H1 (cell line): Measurements from ENCODE around the gene EIF3B. TPM values are rescaled to one million over a fixed set of nuclear protein-coding genes. Genes with fewer than 3 reads are reported as not detected.

Experiments
- CTCF ChIA-PET: fragments of 300-600 bp; sonication (Branson Sonifier 250); formaldehyde crosslinking; loops from one replicate; lab custom pipeline; 2021; ENCODE audit not compliant: partially characterized antibody; lab: Charles Lee
- POLR2A ChIA-PET: fragments of 300-600 bp; sonication (Branson Sonifier 250); formaldehyde crosslinking; loops from one replicate; lab custom pipeline; 2021; ENCODE audit warnings: inconsistent platforms; ENCODE audit not compliant: partially characterized antibody; lab: Charles Lee
- DNase-seq, 2 experiments: peaks; one replicate each; pipeline versions ENCODE4 v3.0.0 to v3.0.0-alpha.2; 2010 to 2022; ENCODE audit warnings: low spot score in 2 of 2, low read depth in 1 of 2, mixed read lengths in 1 of 2
- FAIRE-seq: peaks from 2 replicates; lab custom pipeline; 2011; peaks lifted over from hg19 to GRCh38; lab: Jason Lieb, UNC
- H2AFZ ChIP-seq: 2 replicates; pipeline ENCODE4 v1.8.1; 2012; ENCODE audit warnings: low read length, inconsistent platforms
- H2AK5ac ChIP-seq: 2 replicates; pipeline ENCODE4 v1.6.1; 2013; ENCODE audit warnings: low read depth, low read length
- H2BK120ac ChIP-seq: replicated peaks from 2 replicates; pipeline ENCODE3; 2013; ENCODE audit warnings: low read depth, low read length, inconsistent platforms
- H2BK12ac ChIP-seq: 2 replicates; pipeline ENCODE4 v1.6.1; 2013; ENCODE audit warnings: low read depth, low read length
- H2BK15ac ChIP-seq: 2 replicates; pipeline ENCODE4 v1.6.1; 2013; ENCODE audit warnings: low read length
- H2BK20ac ChIP-seq: 2 replicates; pipeline ENCODE4 v1.6.1; 2013; ENCODE audit warnings: low read length
- H2BK5ac ChIP-seq: 2 replicates; pipeline ENCODE4 v1.6.1; 2013; ENCODE audit warnings: low read depth, low read length
- H3K14ac ChIP-seq: 2 replicates; pipeline ENCODE4 v1.6.1; 2013; ENCODE audit warnings: inconsistent platforms; ENCODE audit not compliant: insufficient read length
- H3K18ac ChIP-seq: 2 replicates; pipeline ENCODE4 v1.6.1; 2013; ENCODE audit warnings: low read length; ENCODE audit errors: extremely low read depth
- H3K23ac ChIP-seq: 2 replicates; pipeline ENCODE4 v1.6.1; 2013; ENCODE audit warnings: inconsistent platforms; ENCODE audit not compliant: insufficient read length
- H3K23me2 ChIP-seq: 2 replicates; pipeline ENCODE4 v1.6.1; 2013; ENCODE audit warnings: low read depth, low read length
- H3K27ac ChIP-seq: 2 replicates; pipeline ENCODE4 v1.6.1; 2011; ENCODE audit warnings: low read depth, low read length, inconsistent platforms
- H3K27me3 ChIP-seq, 4 experiments: replicated peaks in 1 of 4; 1 replicate in 1 of 4; 2 replicates in 3 of 4; pipeline versions ENCODE4 v1.6.1 to v1.8.1; 2011 to 2013; ENCODE audit warnings: low read length in 3 of 4, mild to moderate bottlenecking in 3 of 4, inconsistent platforms in 2 of 4, mixed read lengths in 2 of 4, moderate library complexity in 1 of 4; ENCODE audit not compliant: control insufficient read depth in 3 of 4, insufficient read depth in 3 of 4; ENCODE audit errors: extremely low read depth in 1 of 4
- H3K36me3 ChIP-seq, 4 experiments: 2 replicates each; pipeline versions ENCODE4 v1.6.1 to v1.8.1; 2011 to 2013; ENCODE audit warnings: mild to moderate bottlenecking in 4 of 4, low read length in 3 of 4, moderate library complexity in 2 of 4, control low read depth in 1 of 4, inconsistent platforms in 1 of 4; ENCODE audit not compliant: insufficient read depth in 4 of 4, control insufficient read depth in 2 of 4
- H3K4ac ChIP-seq: replicated peaks from 2 replicates; pipeline ENCODE3; 2013; ENCODE audit warnings: low read length, low read depth, mixed read lengths, inconsistent platforms; ENCODE audit not compliant: insufficient read length
- H3K4me1 ChIP-seq, 4 experiments: replicated peaks in 1 of 4; 1 replicate in 1 of 4; 2 replicates in 3 of 4; pipeline versions ENCODE4 v1.6.1 to v1.8.1; 2011 to 2013; ENCODE audit warnings: low read length in 3 of 4, inconsistent platforms in 2 of 4, mixed read lengths in 1 of 4; ENCODE audit not compliant: insufficient read depth in 4 of 4, control insufficient read depth in 3 of 4
- H3K4me2 ChIP-seq, 2 experiments: 2 replicates each; pipeline versions ENCODE4 v1.6.1 to v1.8.1; 2011 to 2013; ENCODE audit warnings: low read depth in 2 of 2, low read length in 2 of 2, control low read depth in 1 of 2, inconsistent platforms in 1 of 2, mild to moderate bottlenecking in 1 of 2; ENCODE audit not compliant: insufficient read depth in 1 of 2
- H3K4me3 ChIP-seq, 4 experiments: fragments of 200-600, 300-600 bp in 1 of 4; sonication (generic), shearing (Covaris generic), sonication (Bioruptor Twin) in 1 of 4; 2 replicates each; pipeline versions ENCODE4 v1.5.1 to v1.8.1; 2011 to 2016; ENCODE audit warnings: low read length in 4 of 4, low read depth in 3 of 4, control low read depth in 2 of 4, inconsistent platforms in 2 of 4, mild to moderate bottlenecking in 2 of 4, mixed read lengths in 1 of 4, moderate library complexity in 1 of 4; ENCODE audit not compliant: insufficient read depth in 2 of 4; ENCODE audit errors: extremely low read depth in 1 of 4
- H3K56ac ChIP-seq: replicated peaks from 2 replicates; pipeline ENCODE3; 2013; ENCODE audit warnings: low read depth, mild to moderate bottlenecking, mixed read lengths, low read length, inconsistent platforms; ENCODE audit not compliant: insufficient read length
- H3K79me1 ChIP-seq: 2 replicates; pipeline ENCODE4 v1.6.1; 2013; ENCODE audit warnings: low read depth, low read length, control low read depth
- H3K79me2 ChIP-seq, 2 experiments: 2 replicates each; pipeline versions ENCODE4 v1.6.1 to v1.8.1; 2012 to 2013; ENCODE audit warnings: low read length in 2 of 2, mild to moderate bottlenecking in 2 of 2, inconsistent platforms in 1 of 2; ENCODE audit not compliant: insufficient read depth in 2 of 2, control insufficient read depth in 1 of 2
- H3K9ac ChIP-seq, 4 experiments: replicated peaks in 1 of 4; 1 replicate in 1 of 4; 2 replicates in 3 of 4; pipeline versions ENCODE4 v1.6.1 to v1.8.1; 2011 to 2013; ENCODE audit warnings: low read depth in 3 of 4, low read length in 3 of 4, control low read depth in 2 of 4, mild to moderate bottlenecking in 2 of 4, moderate library complexity in 2 of 4, inconsistent platforms in 1 of 4; ENCODE audit errors: extremely low read depth in 1 of 4
- H3K9me3 ChIP-seq, 2 experiments: 2 replicates each; pipeline versions ENCODE4 v1.6.1 to v1.8.1; 2012 to 2013; ENCODE audit warnings: mild to moderate bottlenecking in 2 of 2, moderate library complexity in 2 of 2, control low read depth in 1 of 2, inconsistent platforms in 1 of 2, low read depth in 1 of 2, low read length in 1 of 2, mixed read lengths in 1 of 2; ENCODE audit not compliant: insufficient read depth in 2 of 2
- H4K20me1 ChIP-seq, 2 experiments: replicated peaks in 1 of 2; 2 replicates each; pipeline versions ENCODE3 to v1.8.1; 2011 to 2013; ENCODE audit warnings: inconsistent platforms in 2 of 2, low read length in 2 of 2, mild to moderate bottlenecking in 1 of 2; ENCODE audit not compliant: insufficient read depth in 2 of 2, control insufficient read depth in 1 of 2
- H4K5ac ChIP-seq: 2 replicates; pipeline ENCODE4 v1.6.1; 2013; ENCODE audit warnings: low read length, low read depth, mixed read lengths, inconsistent platforms; ENCODE audit not compliant: insufficient read length
- H4K8ac ChIP-seq: 2 replicates; pipeline ENCODE4 v1.8.0; 2013; ENCODE audit warnings: mild to moderate bottlenecking, moderate library complexity, low read length, inconsistent platforms; ENCODE audit not compliant: insufficient read depth; ENCODE audit errors: extremely low read depth
- H4K91ac ChIP-seq: replicated peaks from 2 replicates; pipeline ENCODE3; 2013; ENCODE audit warnings: low read length, mixed read lengths, inconsistent platforms; ENCODE audit not compliant: insufficient read length
- ATF2 ChIP-seq: IDR thresholded peaks from 2 replicates; pipeline ENCODE4 v1.6.1; 2012; ENCODE audit warnings: low read length, inconsistent platforms
- CHD2 ChIP-seq: IDR thresholded peaks from 2 replicates; pipeline ENCODE4 v1.6.1; 2012; ENCODE audit warnings: low read length, improper control_type of control experiment
- CREB1 ChIP-seq: IDR thresholded peaks from 2 replicates; pipeline ENCODE4 v1.6.1; 2012; ENCODE audit warnings: inconsistent platforms
- CTBP2 ChIP-seq: IDR thresholded peaks from 2 replicates; pipeline ENCODE4 v1.7.0; 2011; ENCODE audit warnings: borderline replicate concordance, mild to moderate bottlenecking, moderate library complexity, mixed read lengths, low read length; ENCODE audit not compliant: insufficient read depth, insufficient read length
- FOSL1 ChIP-seq: IDR thresholded peaks from 2 replicates; pipeline ENCODE4 v1.6.1; 2011; ENCODE audit warnings: mild to moderate bottlenecking, low read depth, low read length, moderate library complexity; ENCODE audit not compliant: insufficient read depth
- SAP30 ChIP-seq: fragments of 300-600 bp; sonication (generic); IDR thresholded peaks from 2 replicates; pipeline ENCODE4 v1.7.1; 2012; ENCODE audit warnings: low read length, moderate library complexity, mild to moderate bottlenecking, inconsistent platforms; ENCODE audit not compliant: insufficient read depth, insufficient replicate concordance
- SP4 ChIP-seq: IDR thresholded peaks from 2 replicates; pipeline ENCODE4 v1.6.1; 2012; ENCODE audit warnings: low read length, inconsistent platforms
- SUZ12 ChIP-seq: fragments of 200-600 bp; sonication (generic); IDR thresholded peaks from 2 replicates; pipeline ENCODE4 v1.6.1; 2012; ENCODE audit warnings: mild to moderate bottlenecking, inconsistent platforms, low read length, moderate library complexity, mixed read lengths
- TBP ChIP-seq: IDR thresholded peaks from 2 replicates; pipeline ENCODE4 v1.6.1; 2011; ENCODE audit warnings: low read depth, low read length, improper control_type of control experiment
- TEAD4 ChIP-seq: IDR thresholded peaks from 2 replicates; pipeline ENCODE4 v1.6.1; 2012; ENCODE audit warnings: low read depth, low read length, inconsistent platforms, mixed read lengths
- ZNF274 ChIP-seq: IDR thresholded peaks from 2 replicates; pipeline ENCODE4 v1.7.0; 2012; ENCODE audit warnings: low read length, borderline replicate concordance; ENCODE audit errors: extremely low read depth
- WGBS, 2 experiments: shearing (Covaris generic) in 1 of 2; methylation state at CpG; one replicate each; pipeline versions ENCODE4 v1.1.6 to v1.1.7; 2013 to 2015; ENCODE audit warnings: low lambda C conversion rate in 2 of 2, mixed read lengths in 2 of 2, inconsistent platforms in 1 of 2, low coverage in 1 of 2, missing lambda C conversion rate in 1 of 2; ENCODE audit not compliant: insufficient replicate concordance in 2 of 2, insufficient coverage in 1 of 2, insufficient read length in 1 of 2; ENCODE audit errors: extremely low coverage in 1 of 2, missing lambda C conversion rate in 1 of 2; 5-methylcytosine and 5-hydroxymethylcytosine counted together
- polyA plus RNA-seq, 7 experiments: library from polyadenylated mRNA; depleted of rRNA in 3 of 7; stranded (reverse) in 5 of 7; unstranded in 2 of 7; fragments of >200 nt in 5 of 7; fragments of 200-250 nt in 2 of 7; gene quantifications; 1 replicate in 5 of 7; 2 replicates in 1 of 7; 4 replicates in 1 of 7; pipeline versions ENCODE4 v1.2.1 to v1.2.3, GENCODE V29; 2011 to 2013; ENCODE audit warnings: missing spikeins in 2 of 7, mixed read lengths in 2 of 7
- total RNA-seq: library from RNA; stranded (reverse); fragmentation: NEBNext Ultra II Directional; extraction: Animal tissue kit (Norgen Biotek cat#: 25700); gene quantifications from 2 replicates; pipeline ENCODE4 v1.2.1, GENCODE V29; 2021

EIF3B gene
- total and polyA plus RNA-seq, 2 of the 8 experiments (the other 6 are each of a cell fraction or from before 2014, with no cell fraction given) = 167 to 316 TPM

DNA sequence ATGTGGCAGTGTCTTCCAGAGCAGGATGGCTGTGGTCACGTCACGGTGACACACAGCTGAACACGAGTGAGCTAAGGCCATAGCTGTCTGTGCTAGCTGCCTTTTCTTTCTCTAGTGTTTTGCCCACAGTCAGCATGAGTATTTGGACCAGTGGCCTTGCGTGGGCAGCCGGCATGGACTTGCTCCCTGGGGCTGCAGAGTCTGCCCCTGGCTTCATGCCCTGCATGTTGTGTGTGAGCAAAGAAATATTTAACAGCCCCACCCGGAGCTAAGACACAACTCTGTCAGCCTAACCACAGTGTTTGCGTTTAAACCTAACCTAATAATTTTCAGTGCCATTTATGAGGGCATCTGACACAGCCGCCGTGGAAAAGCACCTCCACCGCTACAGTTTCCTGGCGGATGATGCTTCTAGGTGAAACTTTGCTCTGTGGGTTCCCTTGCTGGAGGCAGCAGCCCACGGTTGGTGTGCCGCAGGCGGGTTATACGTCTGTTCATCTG is 63.4 kb downstream of the EIF3B start:
- Histone ChIP-seq H4K91ac (no peak overlapping the region), H3K4me3 (no peak overlapping the region), H4K8ac (no peak overlapping the region), H4K5ac (no peak overlapping the region), H2BK5ac (no peak overlapping the region), H3K27ac (no peak overlapping the region), H3K23ac (no peak overlapping the region), H2BK120ac (no peak overlapping the region), H3K4me1 (no peaks in the 10 kb centered on the region; a peak in 1 of 7 replicates), H3K79me1 (no peaks in the 10 kb centered on the region; the same call in 1 of the 2 replicates), H4K20me1 (peaks cover 0 to 2% of the 10 kb centered on the region in 2 experiments), H2BK12ac (no peak overlapping the region), H3K27me3 (no peaks in the 10 kb centered on the region), H3K18ac (no peak overlapping the region), H3K36me3 (no peaks in the 10 kb centered on the region; a peak in 1 of 8 replicates), H2AK5ac (peak overlapping the region; percentile 65; the same call in 1 of the 2 replicates), H3K79me2 (peaks cover 0 to 19% of the 10 kb centered on the region in 2 experiments; a peak in 3 of 4 replicates), H3K9me3 (no peaks in the 10 kb centered on the region), H3K14ac (no peak overlapping the region), H2BK15ac (no peak overlapping the region), H3K4ac (no peak overlapping the region), H3K23me2 (no peaks in the 10 kb centered on the region), H3K56ac (no peak overlapping the region), H2BK20ac (no peak overlapping the region), H3K9ac (no peak overlapping the region), H3K4me2 (no peak overlapping the region), H2AFZ (no peak overlapping the region)
- 92% methylated on average over 15 of the region's 15 CpGs; no CpG with 5 or more reads in 1 of the 2 experiments for WGBS, 2 experiments
- POLR2A ChIA-PET = interaction anchor here (2.3 kb wide), 1 partner anchor 10 kb away, joined by 6 read pairs; no protein-coding TSS in a partner anchor
- no peak for FAIRE-seq
- CTCF ChIA-PET = interaction anchor here (1.2 to 9.8 kb wide), 3 partner anchors 14 to 50 kb away, joined by 3 to 79 read pairs (median 3); no protein-coding TSS in a partner anchor
- no peak for DNase-seq
- no peak for TF ChIP-seq SUZ12
- no peak for TF ChIP-seq CHD2
- no peak for TF ChIP-seq ZNF274
- no peak for TF ChIP-seq SP4
- no peak for TF ChIP-seq TBP
- TF ChIP-seq CTBP2 = no peak
- no peak for TF ChIP-seq ATF2
- no peak for TF ChIP-seq FOSL1
- TF ChIP-seq SAP30 = no peak
- no peak for TF ChIP-seq CREB1
- no peak for TF ChIP-seq TEAD4
